Left ventricle myocardium superior (tissue), 1 donor: ENCODE measurements around the gene STOX1. TPM values are rescaled to one million over a fixed set of nuclear protein-coding genes. Genes with fewer than 3 reads are reported as not detected.
"Not testable (repeated sequence)": the region's sequence is repeated elsewhere in the genome, so short reads cannot be mapped to it uniquely, and the experiment has no call there.

ENCODE experiments used
- ATAC-seq: fragments of 200-7000 bp; cut with Tn5 transposase; one replicate; pipeline ENCODE4 v1.9.1; 2020; ENCODE audit warnings: mild to moderate bottlenecking, moderate library complexity
- DNase-seq: peaks from one replicate; pipeline ENCODE4 v3.0.0-alpha.2; 2020
- intact Hi-C: fragments of 100-400 bp; cut with micrococcal nuclease; formaldehyde crosslinking; loops from one replicate; pipeline ENCODE4 v1.11.0; 2022
- total RNA-seq: library from RNA; stranded (reverse); fragmentation: NEBNext Ultra II Directional; extraction: Animal tissue kit (Norgen Biotek cat#: 25700); gene quantifications from one replicate; pipeline ENCODE4 v1.2.1, GENCODE V29; 2021
- donor health status: DM: no; HTN: yes; CAD: no; lungs with severe emphysema.

The STOX1 gene
- total RNA-seq, 1 donor from 2014 or later: 0.15 TPM

- DNase-seq, ATAC-seq, intact Hi-C loops: not testable (repeated sequence)
Measured at GRCh38 chr10:68940917-68941316, 113.6 kb downstream of the STOX1 start.

Other genes starting within 250 kb of the STOX1 start
- gene CCAR1, start 106.3 kb upstream of the STOX1 start, total RNA-seq: 21.5 TPM
- gene DDX50, start 73.8 kb downstream of the STOX1 start, total RNA-seq: 20.4 TPM
- 20.0 TPM for gene DDX21, start 128.6 kb downstream of the STOX1 start, total RNA-seq
- gene KIFBP, start 161.3 kb downstream of the STOX1 start, total RNA-seq: 50.5 TPM